Keratinocyte (primary cell): ENCODE data around the gene PSMG1. TPM values are rescaled to one million over a fixed set of nuclear protein-coding genes. Genes with fewer than 3 reads are reported as not detected.

Experiments
- DNase-seq: peaks from one replicate; pipeline ENCODE4 v3.0.0-alpha.2; 2011; ENCODE audit warnings: low read depth, missing footprints, low spot score
- FAIRE-seq: peaks from 2 replicates; lab custom pipeline; 2011; peaks lifted over from hg19 to GRCh38; lab: Jason Lieb, UNC
- H2AFZ ChIP-seq: 2 replicates; pipeline ENCODE4 v1.6.0; 2012; ENCODE audit warnings: low read length, control low read depth, inconsistent platforms; ENCODE audit not compliant: control insufficient read depth
- H3K27ac ChIP-seq: 2 replicates; pipeline ENCODE4 v1.5.1; 2011; ENCODE audit warnings: low read length; ENCODE audit not compliant: control insufficient read depth, insufficient read depth
- H3K27me3 ChIP-seq: 3 replicates; pipeline ENCODE4 v1.6.0; 2011; ENCODE audit warnings: low read length; ENCODE audit not compliant: control insufficient read depth, insufficient read depth; ENCODE audit errors: extremely low read depth
- H3K36me3 ChIP-seq, 2 experiments: 2 replicates in 1 of 2; 3 replicates in 1 of 2; pipeline ENCODE4 v1.5.1; 2011; ENCODE audit warnings: low read length in 2 of 2, mild to moderate bottlenecking in 1 of 2; ENCODE audit not compliant: control insufficient read depth in 2 of 2, insufficient read depth in 2 of 2; ENCODE audit errors: extremely low read depth in 1 of 2
- H3K4me1 ChIP-seq: 3 replicates; pipeline ENCODE4 v1.5.1; 2011; ENCODE audit warnings: low read length; ENCODE audit not compliant: control insufficient read depth, insufficient read depth; ENCODE audit errors: extremely low read depth
- H3K4me2 ChIP-seq: 3 replicates; pipeline ENCODE4 v1.6.0; 2011; ENCODE audit warnings: low read depth, low read length; ENCODE audit not compliant: control insufficient read depth, insufficient read depth; ENCODE audit errors: extremely low read depth
- H3K4me3 ChIP-seq, 3 experiments: fragments of 200-600 bp in 1 of 3; sonication (generic) in 1 of 3; 2 replicates in 2 of 3; 3 replicates in 1 of 3; pipeline ENCODE4 v1.5.1; 2011 to 2016; ENCODE audit warnings: low read length in 3 of 3, mild to moderate bottlenecking in 3 of 3, control low read depth in 2 of 3, inconsistent platforms in 1 of 3, low read depth in 1 of 3, mixed read lengths in 1 of 3, mixed run types in 1 of 3, moderate library complexity in 1 of 3; ENCODE audit not compliant: control insufficient read depth in 2 of 3, insufficient read depth in 2 of 3; ENCODE audit errors: extremely low read depth in 1 of 3
- H3K79me2 ChIP-seq: 2 replicates; pipeline ENCODE4 v1.6.0; 2012; ENCODE audit warnings: low read length; ENCODE audit not compliant: control insufficient read depth, insufficient read depth
- H3K9ac ChIP-seq: 3 replicates; pipeline ENCODE4 v1.6.0; 2011; ENCODE audit warnings: low read length; ENCODE audit not compliant: control insufficient read depth, insufficient read depth; ENCODE audit errors: extremely low read depth
- H3K9me1 ChIP-seq: 3 replicates; pipeline ENCODE4 v1.6.0; 2011; ENCODE audit warnings: low read length; ENCODE audit not compliant: control insufficient read depth, insufficient read depth; ENCODE audit errors: extremely low read depth
- H3K9me3 ChIP-seq: 2 replicates; pipeline ENCODE4 v1.5.1; 2012; ENCODE audit warnings: low read depth, low read length; ENCODE audit not compliant: control insufficient read depth
- H4K20me1 ChIP-seq: 3 replicates; pipeline ENCODE4 v1.6.0; 2011; ENCODE audit warnings: low read length; ENCODE audit not compliant: control insufficient read depth, insufficient read depth; ENCODE audit errors: extremely low read depth
- CTCF ChIP-seq, 3 experiments: IDR thresholded peaks in 1 of 3; conservative IDR thresholded peaks in 1 of 3; optimal IDR thresholded peaks in 1 of 3; 2 replicates in 2 of 3; 3 replicates in 1 of 3; pipeline versions ENCODE3 to v1.5.1; 2011; ENCODE audit warnings: low read length in 3 of 3, mild to moderate bottlenecking in 3 of 3, moderate library complexity in 2 of 3, control low read depth in 1 of 3, inconsistent platforms in 1 of 3; ENCODE audit not compliant: insufficient read depth in 2 of 3; ENCODE audit errors: extremely low read depth in 1 of 3
- EZH2 ChIP-seq: IDR thresholded peaks from one replicate; pipeline ENCODE4 v1.6.1; 2012; ENCODE audit warnings: inconsistent platforms, mild to moderate bottlenecking, low read length, moderate library complexity
- dilution Hi-C: fragments of 300-500 bp; cut with MboI; formaldehyde crosslinking; loops from one replicate; pipeline ENCODE4 v1.7.0; 2020; ENCODE audit warnings: low sequenced_read_pairs; ENCODE audit not compliant: extremely low pct_ligation_motif_present
- polyA plus RNA-seq, 5 experiments: library from polyadenylated mRNA; depleted of rRNA in 3 of 5; stranded (reverse) in 3 of 5; stranded (forward) in 1 of 5; unstranded in 1 of 5; fragments of >200 nt; gene quantifications; 1 replicate in 1 of 5; 2 replicates in 3 of 5; 3 replicates in 1 of 5; pipeline versions ENCODE4 v1.2.1 to v1.2.3, GENCODE V29; 2011 to 2012; ENCODE audit warnings: missing spikeins in 2 of 5, low read depth in 1 of 5, low replicate concordance in 1 of 5

The PSMG1 gene
- polyA plus RNA-seq, 1 donor (not counting 4 experiments of a cell fraction or from before 2014, with no cell fraction given): 91.8 TPM

GRCh38 chr21:39224930-39225329, 41.7 kb upstream of the PSMG1 start:
- no peaks in the 10 kb centered on the region for H3K9me3 ChIP-seq
- H3K79me2 ChIP-seq: no peaks in the 10 kb centered on the region
- H3K4me3 ChIP-seq: no peak overlapping the region
- no peak overlapping the region for H3K4me2 ChIP-seq
- TF ChIP-seq CTCF (optimal IDR thresholded peaks at IDR 0.05 in 1 of 3, IDR thresholded peaks at IDR 0.05 in 1 of 3, conservative IDR thresholded peaks at IDR 0.05 in 1 of 3; ENCODE audit: extremely low read depth in 1 of 3, insufficient read depth in 2 of 3, low read length in 3 of 3): no peak
- no peak for TF ChIP-seq EZH2
- peaks cover 4 to 12% of the 10 kb centered on the region in 2 experiments for H3K36me3 ChIP-seq
- H3K4me1 ChIP-seq: no peaks in the 10 kb centered on the region
- FAIRE-seq: no peak
- H3K27me3 ChIP-seq: no peaks in the 10 kb centered on the region
- no peaks in the 10 kb centered on the region for H3K9me1 ChIP-seq
- no peak overlapping the region for H3K27ac ChIP-seq
- H4K20me1 ChIP-seq: no peaks in the 10 kb centered on the region
- no peak overlapping the region for H2AFZ ChIP-seq
- dilution Hi-C loops: no loop called here
- H3K9ac ChIP-seq: no peak overlapping the region
- DNase-seq: no peak

DNA sequence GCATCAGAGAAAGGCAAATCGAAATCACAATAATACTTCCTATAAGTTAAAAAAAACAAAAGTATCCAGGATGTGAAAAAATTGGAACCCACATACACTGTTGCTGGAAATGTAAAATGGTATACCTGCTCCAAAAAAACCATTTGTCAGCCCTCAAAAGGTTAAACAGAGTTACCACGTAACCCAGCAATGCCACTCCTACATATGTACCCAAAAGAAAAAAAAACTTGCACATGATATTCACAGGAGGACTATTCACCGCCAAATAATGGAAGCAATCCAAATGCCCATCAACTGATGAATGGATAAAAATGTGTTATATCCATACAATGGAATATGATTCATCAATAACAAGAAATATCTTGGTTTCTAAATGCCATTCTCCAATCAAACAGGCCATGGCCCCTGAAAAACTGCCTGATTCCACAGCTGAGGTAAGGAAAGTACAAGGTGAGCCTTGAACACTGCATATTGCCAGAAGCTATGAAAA, 38.8 kb upstream of the PSMG1 start:
- FAIRE-seq (peak; percentile 26), DNase-seq (no peak)
- H3K4me3 ChIP-seq: no peak overlapping the region

More for the DNA sequence above, 38.8 kb upstream of the PSMG1 start:
- Histone ChIP-seq H3K9me3 (no peaks in the 10 kb centered on the region), H3K36me3 (peaks cover 4 to 7% of the 10 kb centered on the region in 2 experiments), H3K4me1 (no peaks in the 10 kb centered on the region), H3K79me2 (no peaks in the 10 kb centered on the region), H4K20me1 (no peaks in the 10 kb centered on the region), H3K27me3 (no peaks in the 10 kb centered on the region), H3K9ac (no peak overlapping the region), H2AFZ (no peak overlapping the region), H3K4me2 (no peak overlapping the region), H3K27ac (no peak overlapping the region), H3K9me1 (no peaks in the 10 kb centered on the region)
- dilution Hi-C loops: no loop called here
- TF ChIP-seq EZH2 (no peak), CTCF (optimal IDR thresholded peaks at IDR 0.05 in 1 of 3, IDR thresholded peaks at IDR 0.05 in 1 of 3, conservative IDR thresholded peaks at IDR 0.05 in 1 of 3; ENCODE audit: extremely low read depth in 1 of 3, insufficient read depth in 2 of 3, low read length in 3 of 3) (no peak)
